HEK293 (cell line): ENCODE results near the gene WDR20.

Experiments used
- CTCF ChIP-seq: fragments of 450-650 bp; formaldehyde crosslinking; IDR thresholded peaks from 2 replicates; pipeline ENCODE4 v1.5.1; 2016; ENCODE audit warnings: missing biosample characterization, missing genetic modification characterization
- GLIS2 ChIP-seq: fragments of 450-650 bp; formaldehyde crosslinking; IDR thresholded peaks from 2 replicates; pipeline ENCODE4 v1.5.1; 2016; ENCODE audit warnings: missing biosample characterization, missing genetic modification characterization
- HOXA7 ChIP-seq: sonication (generic); formaldehyde crosslinking; IDR thresholded peaks from 2 replicates; pipeline ENCODE4 v1.8.1; 2022; ENCODE audit warnings: missing genetic modification reagents, borderline replicate concordance
- KLF10 ChIP-seq: fragments of 450-650 bp; IDR thresholded peaks from 2 replicates; pipeline ENCODE4 v1.5.1; 2018; ENCODE audit warnings: missing biosample characterization, mild to moderate bottlenecking, missing genetic modification characterization
- MZF1 ChIP-seq: fragments of 450-650 bp; formaldehyde crosslinking; IDR thresholded peaks from 2 replicates; pipeline ENCODE4 v1.5.1; 2017; ENCODE audit warnings: missing biosample characterization, missing genetic modification characterization, borderline replicate concordance
- PRDM10 ChIP-seq: fragments of 450-650 bp; formaldehyde crosslinking; IDR thresholded peaks from 2 replicates; pipeline ENCODE4 v1.5.1; 2016; ENCODE audit warnings: missing biosample characterization, missing genetic modification characterization
- PRDM6 ChIP-seq: fragments of 450-650 bp; formaldehyde crosslinking; IDR thresholded peaks from 2 replicates; pipeline ENCODE4 v1.5.1; 2017; ENCODE audit warnings: missing biosample characterization, missing genetic modification characterization
- ZNF112 ChIP-seq: fragments of 450-650 bp; formaldehyde crosslinking; IDR thresholded peaks from 2 replicates; pipeline ENCODE4 v1.5.0; 2017; ENCODE audit warnings: missing biosample characterization, missing genetic modification characterization
- ZNF26 ChIP-seq: fragments of 450-650 bp; formaldehyde crosslinking; IDR thresholded peaks from 2 replicates; pipeline ENCODE4 v1.5.1; 2016; ENCODE audit warnings: missing biosample characterization, missing genetic modification characterization
- ZNF362 ChIP-seq: fragments of 450-650 bp; formaldehyde crosslinking; IDR thresholded peaks from 2 replicates; pipeline ENCODE4 v1.5.1; 2016; ENCODE audit warnings: missing biosample characterization, missing genetic modification characterization

- TF ChIP-seq ZNF26 (tag by site-specific recombination) (no peak), ZNF362 (tag by site-specific recombination) (no peak), KLF10 (tag by site-specific recombination) (no peak), CTCF (no peak), ZNF112 (no peak), GLIS2 (tag by site-specific recombination) (no peak), PRDM10 (tag by site-specific recombination) (no peak), MZF1 (tag by site-specific recombination) (no peak), HOXA7 (no peak), PRDM6 (tag by site-specific recombination) (no peak)
These were observed 94.9 kb downstream of the WDR20 start for GRCh38 chr14:102234331-102235264.
